ENCODE data around the gene GADD45B. TPM values are rescaled to one million over a fixed set of nuclear protein-coding genes. Genes with fewer than 3 reads are reported as not detected.
A peak's percentile ranks its signal among the peaks of the same experiment; 100 is the strongest.
"Not testable (repeated sequence)": the region's sequence is repeated elsewhere in the genome, so short reads cannot be mapped to it uniquely, and the experiment has no call there.

GADD45B gene
- total and polyA plus RNA-seq, 5 donors from 2014 or later, result 53.4 to 191 (median 63.8) TPM

GRCh38 chr19:2495130-2495641 lies 19.3 kb downstream of the GADD45B start:
- Histone ChIP-seq H3K36me3 (ENCODE audit: control insufficient read depth, insufficient read depth, low read length) (no peaks in the 10 kb centered on the region), H3K27ac (ENCODE audit: insufficient read depth, low read length, poor library complexity, severe bottlenecking) (peak overlapping the region; percentile 14), H3K27me3 (ENCODE audit: control insufficient read depth, insufficient read depth, low read length) (peaks cover 8% of the 10 kb centered on the region), H3K4me1 (ENCODE audit: control insufficient read depth, insufficient read depth, low read length, poor library complexity, severe bottlenecking) (peaks cover 18% of the 10 kb centered on the region), H3K4me3 (ENCODE audit: low read depth, low read length) (peak overlapping the region; percentile 48), H3K9me3 (ENCODE audit: control insufficient read depth in 2 of 2, low read length in 2 of 2) (no peaks in the 10 kb centered on the region)
- H3K27me3 Mint-ChIP-seq, result peaks cover 27% of the 10 kb centered on the region
- no peaks in the 10 kb centered on the region for H3K36me3 Mint-ChIP-seq
- peak overlapping the region; percentile 51 to 78 (median 64) for H3K4me3 Mint-ChIP-seq
- ATAC-seq (ENCODE audit: low read depth in 2 of 2), result peak; percentile 26 to 54
- H3K9me3 Mint-ChIP-seq, result no peaks in the 10 kb centered on the region
- H3K4me1 Mint-ChIP-seq, result peaks cover 0 to 37% (median 21%) of the 10 kb centered on the region in 4 donors
- DNase-seq, result peak in 1 of 3 donors; percentile 51
- H3K27ac Mint-ChIP-seq, result no peak overlapping the region

GRCh38 chr19:2495651-2496316 lies 19.9 kb downstream of the GADD45B start:
- Histone ChIP-seq H3K36me3 (ENCODE audit: control insufficient read depth, insufficient read depth, low read length) (no peaks in the 10 kb centered on the region), H3K4me3 (ENCODE audit: low read depth, low read length) (no peak overlapping the region), H3K27me3 (ENCODE audit: control insufficient read depth, insufficient read depth, low read length) (peaks cover 5% of the 10 kb centered on the region), H3K9me3 (ENCODE audit: control insufficient read depth in 2 of 2, low read length in 2 of 2) (no peaks in the 10 kb centered on the region), H3K27ac (ENCODE audit: insufficient read depth, low read length, poor library complexity, severe bottlenecking) (no peak overlapping the region), H3K4me1 (ENCODE audit: control insufficient read depth, insufficient read depth, low read length, poor library complexity, severe bottlenecking) (peaks cover 18% of the 10 kb centered on the region)
- Mint-ChIP-seq H3K4me3 (peak overlapping the region; percentile 66 to 82 (median 70)), H3K36me3 (no peaks in the 10 kb centered on the region), H3K27ac (no peak overlapping the region), H3K9me3 (no peaks in the 10 kb centered on the region), H3K4me1 (peaks cover 0 to 39% (median 21%) of the 10 kb centered on the region in 4 donors), H3K27me3 (peaks cover 27% of the 10 kb centered on the region)
- no peak for DNase-seq
- no peak for ATAC-seq (ENCODE audit: low read depth in 2 of 2)

GRCh38 chr19:2497186-2497585 lies 21.3 kb downstream of the GADD45B start:
- no peaks in the 10 kb centered on the region for H3K36me3 Mint-ChIP-seq

GRCh38 chr19:2500156-2500555 lies 24.2 kb downstream of the GADD45B start:
- Histone ChIP-seq H3K27ac (ENCODE audit: insufficient read depth, low read length, poor library complexity, severe bottlenecking) (no peak overlapping the region), H3K4me1 (ENCODE audit: control insufficient read depth, insufficient read depth, low read length, poor library complexity, severe bottlenecking) (peaks cover 33% of the 10 kb centered on the region), H3K36me3 (ENCODE audit: control insufficient read depth, insufficient read depth, low read length) (no peaks in the 10 kb centered on the region), H3K4me3 (ENCODE audit: low read depth, low read length) (no peak overlapping the region), H3K27me3 (ENCODE audit: control insufficient read depth, insufficient read depth, low read length) (no peaks in the 10 kb centered on the region), H3K9me3 (ENCODE audit: control insufficient read depth in 2 of 2, low read length in 2 of 2) (no peaks in the 10 kb centered on the region)
- H3K4me1 Mint-ChIP-seq, result peaks cover 0 to 32% (median 24%) of the 10 kb centered on the region in 4 donors
- peak overlapping the region in 2 of 4 donors; percentile 11 to 45 for H3K4me3 Mint-ChIP-seq
- peaks cover 6% of the 10 kb centered on the region for H3K27me3 Mint-ChIP-seq
- DNase-seq (no peak), ATAC-seq (ENCODE audit: low read depth in 2 of 2) (no peak)
- peak overlapping the region in 1 of 3 donors; percentile 80 for H3K27ac Mint-ChIP-seq
- H3K36me3 Mint-ChIP-seq, result no peaks in the 10 kb centered on the region
- no peaks in the 10 kb centered on the region for H3K9me3 Mint-ChIP-seq

More at GRCh38 chr19:2497186-2497585, 21.3 kb downstream of the GADD45B start:
- no peak overlapping the region for H3K4me3 Mint-ChIP-seq
- Histone ChIP-seq H3K36me3 (ENCODE audit: control insufficient read depth, insufficient read depth, low read length) (no peaks in the 10 kb centered on the region), H3K27ac (ENCODE audit: insufficient read depth, low read length, poor library complexity, severe bottlenecking) (no peak overlapping the region), H3K9me3 (ENCODE audit: control insufficient read depth in 2 of 2, low read length in 2 of 2) (no peaks in the 10 kb centered on the region), H3K4me3 (ENCODE audit: low read depth, low read length) (no peak overlapping the region), H3K4me1 (ENCODE audit: control insufficient read depth, insufficient read depth, low read length, poor library complexity, severe bottlenecking) (peaks cover 18% of the 10 kb centered on the region), H3K27me3 (ENCODE audit: control insufficient read depth, insufficient read depth, low read length) (no peaks in the 10 kb centered on the region)
- H3K9me3 Mint-ChIP-seq, result no peaks in the 10 kb centered on the region
- H3K27me3 Mint-ChIP-seq, result peaks cover 17% of the 10 kb centered on the region
- DNase-seq, result no peak
- peaks cover 0 to 30% (median 18%) of the 10 kb centered on the region in 4 donors for H3K4me1 Mint-ChIP-seq
- ATAC-seq (ENCODE audit: low read depth in 2 of 2), result no peak
- H3K27ac Mint-ChIP-seq, result no peak overlapping the region

- Mint-ChIP-seq H3K9me3 (no peaks in the 10 kb centered on the region), H3K27ac (no peak overlapping the region)
Observed at GRCh38 chr19:2500841-2501261, 24.9 kb downstream of the GADD45B start.

GRCh38 chr19:2503521-2504109 lies 27.7 kb downstream of the GADD45B start:
- H3K27me3 Mint-ChIP-seq, result peaks cover 6% of the 10 kb centered on the region
- H3K4me1 Mint-ChIP-seq, result peaks cover 5 to 33% (median 23%) of the 10 kb centered on the region in 4 donors

More at GRCh38 chr19:2500841-2501261, 24.9 kb downstream of the GADD45B start:
- H3K27me3 ChIP-seq (ENCODE audit: control insufficient read depth, insufficient read depth, low read length), result no peaks in the 10 kb centered on the region
- no peaks in the 10 kb centered on the region for H3K36me3 Mint-ChIP-seq
- H3K4me3 ChIP-seq (ENCODE audit: low read depth, low read length), result no peak overlapping the region
- H3K27me3 Mint-ChIP-seq, result peaks cover 6% of the 10 kb centered on the region
- no peaks in the 10 kb centered on the region for H3K36me3 ChIP-seq (ENCODE audit: control insufficient read depth, insufficient read depth, low read length)
- peaks cover 0 to 30% (median 24%) of the 10 kb centered on the region in 4 donors for H3K4me1 Mint-ChIP-seq
- H3K27ac ChIP-seq (ENCODE audit: insufficient read depth, low read length, poor library complexity, severe bottlenecking), result no peak overlapping the region
- DNase-seq (no peak), ATAC-seq (ENCODE audit: low read depth in 2 of 2) (no peak)
- H3K4me1 ChIP-seq (ENCODE audit: control insufficient read depth, insufficient read depth, low read length, poor library complexity, severe bottlenecking), result peaks cover 26% of the 10 kb centered on the region
- no peaks in the 10 kb centered on the region for H3K9me3 ChIP-seq (ENCODE audit: control insufficient read depth in 2 of 2, low read length in 2 of 2)
- H3K4me3 Mint-ChIP-seq, result no peak overlapping the region

GRCh38 chr19:2506656-2507055 lies 30.7 kb downstream of the GADD45B start:
- not testable (repeated sequence) for H3K27ac ChIP-seq (ENCODE audit: insufficient read depth, low read length, poor library complexity, severe bottlenecking); H3K27me3 Mint-ChIP-seq; H3K9me3 Mint-ChIP-seq; H3K27ac Mint-ChIP-seq; H3K36me3 Mint-ChIP-seq; H3K27me3 ChIP-seq (ENCODE audit: control insufficient read depth, insufficient read depth, low read length); H3K36me3 ChIP-seq (ENCODE audit: control insufficient read depth, insufficient read depth, low read length); DNase-seq; H3K4me3 ChIP-seq (ENCODE audit: low read depth, low read length); ATAC-seq (ENCODE audit: low read depth in 2 of 2); H3K9me3 ChIP-seq (ENCODE audit: control insufficient read depth in 2 of 2, low read length in 2 of 2)
- peak overlapping the region in 1 of 4 donors; percentile 65 for H3K4me3 Mint-ChIP-seq
- peaks cover 29% of the 10 kb centered on the region for H3K4me1 ChIP-seq (ENCODE audit: control insufficient read depth, insufficient read depth, low read length, poor library complexity, severe bottlenecking)
- peaks cover 5 to 34% (median 21%) of the 10 kb centered on the region in 4 donors for H3K4me1 Mint-ChIP-seq

More at GRCh38 chr19:2503521-2504109, 27.7 kb downstream of the GADD45B start:
- Mint-ChIP-seq H3K36me3 (no peaks in the 10 kb centered on the region), H3K27ac (peak overlapping the region; percentile 97 to 99 (median 98)), H3K4me3 (peak overlapping the region; percentile 66 to 93 (median 83)), H3K9me3 (no peaks in the 10 kb centered on the region)
- Histone ChIP-seq H3K27ac (ENCODE audit: insufficient read depth, low read length, poor library complexity, severe bottlenecking) (peak overlapping the region; percentile 81), H3K4me1 (ENCODE audit: control insufficient read depth, insufficient read depth, low read length, poor library complexity, severe bottlenecking) (peaks cover 29% of the 10 kb centered on the region), H3K9me3 (ENCODE audit: control insufficient read depth in 2 of 2, low read length in 2 of 2) (no peaks in the 10 kb centered on the region), H3K4me3 (ENCODE audit: low read depth, low read length) (peak overlapping the region; percentile 41), H3K27me3 (ENCODE audit: control insufficient read depth, insufficient read depth, low read length) (no peaks in the 10 kb centered on the region), H3K36me3 (ENCODE audit: control insufficient read depth, insufficient read depth, low read length) (no peaks in the 10 kb centered on the region)
- peak; percentile 51 to 92 (median 77) for DNase-seq
- peak; percentile 89 to 93 for ATAC-seq (ENCODE audit: low read depth in 2 of 2)
